22Rv1 (cell line): ENCODE measurements around the gene BTBD17.

Experiments
- H3K27ac ChIP-seq: fragments of 450-650 bp; 2 replicates; pipeline ENCODE4 v1.5.1; 2017
- ZFX ChIP-seq: fragments of 450-650 bp; IDR thresholded peaks from 2 replicates; pipeline ENCODE4 v1.6.1; 2017; ENCODE audit warnings: antibody characterized with exemption, borderline replicate concordance
- TF ChIP-seq, protein P1 (sequence below): fragments of 450-650 bp; IDR thresholded peaks from 2 replicates; pipeline ENCODE4 v1.5.1; 2017; ENCODE audit warnings: mild to moderate bottlenecking

The BTBD17 gene

DNA sequence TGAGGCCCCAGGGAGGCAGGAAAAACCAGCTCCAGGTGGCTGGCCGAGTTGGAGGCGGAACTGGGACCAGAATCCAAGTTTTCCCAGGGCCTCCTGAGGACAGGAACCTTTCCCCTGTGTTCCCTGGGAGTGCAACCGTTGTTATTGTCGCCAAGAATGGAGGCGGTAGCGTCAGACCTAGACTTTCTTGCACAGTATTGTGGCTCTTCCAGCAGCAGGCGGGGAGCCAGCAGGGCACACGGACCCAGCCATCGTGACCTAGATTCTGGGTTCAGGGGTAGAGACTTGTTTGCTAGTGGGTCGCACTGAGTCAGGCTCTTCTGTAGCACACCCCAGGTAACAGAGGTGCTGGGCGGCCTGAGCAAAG lies 36.3 kb downstream of the BTBD17 start:
- TF ChIP-seq ZFX, result no peak
- TF ChIP-seq, protein P1, sequence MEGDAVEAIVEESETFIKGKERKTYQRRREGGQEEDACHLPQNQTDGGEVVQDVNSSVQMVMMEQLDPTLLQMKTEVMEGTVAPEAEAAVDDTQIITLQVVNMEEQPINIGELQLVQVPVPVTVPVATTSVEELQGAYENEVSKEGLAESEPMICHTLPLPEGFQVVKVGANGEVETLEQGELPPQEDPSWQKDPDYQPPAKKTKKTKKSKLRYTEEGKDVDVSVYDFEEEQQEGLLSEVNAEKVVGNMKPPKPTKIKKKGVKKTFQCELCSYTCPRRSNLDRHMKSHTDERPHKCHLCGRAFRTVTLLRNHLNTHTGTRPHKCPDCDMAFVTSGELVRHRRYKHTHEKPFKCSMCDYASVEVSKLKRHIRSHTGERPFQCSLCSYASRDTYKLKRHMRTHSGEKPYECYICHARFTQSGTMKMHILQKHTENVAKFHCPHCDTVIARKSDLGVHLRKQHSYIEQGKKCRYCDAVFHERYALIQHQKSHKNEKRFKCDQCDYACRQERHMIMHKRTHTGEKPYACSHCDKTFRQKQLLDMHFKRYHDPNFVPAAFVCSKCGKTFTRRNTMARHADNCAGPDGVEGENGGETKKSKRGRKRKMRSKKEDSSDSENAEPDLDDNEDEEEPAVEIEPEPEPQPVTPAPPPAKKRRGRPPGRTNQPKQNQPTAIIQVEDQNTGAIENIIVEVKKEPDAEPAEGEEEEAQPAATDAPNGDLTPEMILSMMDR, result no peak
- H3K27ac ChIP-seq, result no peak overlapping the region

DNA sequence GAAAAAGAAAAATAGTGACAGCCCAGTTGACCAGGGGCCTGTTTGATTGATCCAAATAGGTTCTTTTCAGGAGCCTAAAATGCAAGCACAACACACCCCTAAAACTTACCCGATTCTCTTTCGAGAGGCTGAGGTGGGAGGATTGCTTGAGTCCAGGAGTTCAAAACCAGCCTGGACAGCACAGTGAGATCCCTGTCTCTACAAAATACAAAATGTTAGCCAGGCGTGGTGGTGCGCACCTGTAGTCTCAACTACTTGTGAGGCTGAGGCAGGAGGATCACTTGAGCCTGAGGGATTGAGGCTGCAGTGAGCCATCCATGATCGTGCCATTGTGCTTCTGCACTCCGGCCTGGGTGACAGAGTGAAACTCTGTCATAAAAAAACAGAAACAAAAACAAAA lies 37.1 kb downstream of the BTBD17 start:
- H3K27ac ChIP-seq, result no peak overlapping the region

DNA sequence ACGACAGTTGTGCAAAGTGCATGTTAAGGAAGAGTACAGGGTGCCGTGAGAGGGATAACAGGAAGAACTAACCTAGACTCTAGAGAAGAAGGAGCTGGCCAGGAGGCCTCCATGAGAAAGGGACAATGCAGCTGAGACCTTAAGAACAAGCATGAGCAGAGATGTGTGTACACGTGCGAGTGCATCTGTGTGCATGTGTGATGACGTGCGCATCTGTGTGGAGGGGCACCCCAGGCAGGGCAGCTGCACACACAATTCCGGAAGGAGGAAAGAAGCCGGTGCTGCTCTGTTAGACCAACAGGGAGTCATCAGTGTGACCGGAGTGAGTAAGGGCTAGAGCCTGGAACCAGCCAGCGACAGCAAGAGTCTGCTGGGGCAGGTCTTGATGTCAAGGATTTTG lies 43.3 kb downstream of the BTBD17 start:
- no peak overlapping the region for H3K27ac ChIP-seq
- TF ChIP-seq, protein P1, result no peak
- no peak for TF ChIP-seq ZFX

More for the DNA sequence above, 37.1 kb downstream of the BTBD17 start:
- TF ChIP-seq, protein P1, result no peak
- no peak for TF ChIP-seq ZFX

DNA sequence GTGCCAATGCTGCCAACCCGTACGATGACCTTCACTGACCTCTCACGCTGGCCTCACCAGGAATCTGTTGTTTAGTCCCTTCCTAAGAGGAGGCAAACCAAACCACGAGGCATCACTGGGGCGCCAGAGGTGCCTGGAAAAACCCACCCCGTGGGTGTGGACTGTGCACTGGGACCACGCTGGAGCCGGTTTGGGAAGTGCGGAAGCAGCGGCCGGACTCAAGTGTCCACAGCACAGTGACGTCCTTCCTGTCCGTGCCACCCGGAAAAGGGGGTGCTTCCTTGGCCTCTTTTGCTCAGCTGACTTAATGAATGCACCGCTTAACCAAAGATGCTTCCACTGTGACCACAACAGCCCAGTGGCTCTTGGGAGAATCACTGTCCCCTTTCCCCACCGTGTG lies 44.6 kb downstream of the BTBD17 start:
- TF ChIP-seq, protein P1, result no peak
- no peak for TF ChIP-seq ZFX
- H3K27ac ChIP-seq, result no peak overlapping the region

DNA sequence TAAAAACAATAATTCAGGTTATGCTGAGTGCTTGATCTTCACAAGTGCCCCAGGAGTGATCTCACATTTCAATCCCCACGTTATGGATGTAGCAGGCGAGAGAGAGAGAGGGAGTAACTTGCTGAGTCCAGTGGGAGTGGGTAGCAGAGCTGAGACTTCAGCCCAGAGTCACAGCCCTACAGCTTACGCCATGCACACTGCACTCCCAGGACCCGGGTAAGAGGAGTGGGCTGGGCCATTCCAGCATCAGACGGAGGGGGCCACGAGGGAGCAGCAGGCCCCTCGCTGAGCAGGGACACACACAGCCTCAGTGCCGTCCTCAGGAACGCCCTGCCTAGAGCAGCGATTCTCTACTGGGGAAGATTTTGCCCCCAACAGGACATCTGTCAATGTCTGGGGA lies 45.4 kb downstream of the BTBD17 start:
- TF ChIP-seq, protein P1, result no peak
- TF ChIP-seq ZFX, result no peak
- H3K27ac ChIP-seq, result no peak overlapping the region

DNA sequence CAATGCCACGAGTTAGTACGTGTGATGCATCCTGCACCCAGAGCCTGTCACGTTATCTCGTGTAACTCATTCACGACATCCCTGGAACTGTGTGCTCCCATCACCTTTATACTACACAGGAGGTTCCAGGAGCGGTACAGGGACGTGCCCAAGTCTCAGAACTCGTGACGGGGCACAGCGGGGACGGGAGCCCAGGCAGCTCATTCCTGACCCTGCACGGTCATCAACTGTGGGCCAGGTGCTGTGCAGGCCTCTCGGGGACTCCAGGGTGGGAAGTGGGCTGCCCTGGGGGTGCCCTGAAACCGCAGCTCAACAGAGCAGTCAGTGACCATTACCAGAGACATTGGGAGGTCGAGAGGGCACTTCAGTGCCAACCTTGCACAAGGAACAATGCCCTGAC lies 46.8 kb downstream of the BTBD17 start:
- TF ChIP-seq, protein P1, result no peak
- no peak for TF ChIP-seq ZFX
- no peak overlapping the region for H3K27ac ChIP-seq

DNA sequence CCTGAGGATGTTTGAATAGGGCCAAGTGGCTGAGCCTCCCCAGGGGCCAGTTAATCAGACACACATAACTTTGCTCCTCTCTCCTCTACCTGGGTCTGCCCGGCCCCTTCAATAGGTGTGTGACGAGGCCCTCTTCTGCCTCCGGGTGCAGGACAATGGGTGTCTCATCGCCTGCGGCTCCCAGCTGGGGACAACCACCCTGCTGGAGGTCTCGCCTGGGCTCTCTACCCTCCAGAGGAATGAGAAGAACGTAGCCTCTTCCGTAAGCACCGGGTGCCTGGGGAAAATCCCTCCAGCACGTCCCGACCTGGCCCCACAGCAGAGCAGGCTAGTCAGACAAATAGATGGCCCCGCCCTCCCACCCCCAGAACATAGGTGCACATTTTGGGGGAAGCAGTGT lies 51.8 kb downstream of the BTBD17 start:
- TF ChIP-seq ZFX, result no peak
- TF ChIP-seq, protein P1, result no peak

More for the DNA sequence above, 51.8 kb downstream of the BTBD17 start:
- H3K27ac ChIP-seq, result no peak overlapping the region
